Measurements from ENCODE around the gene NPDC1.
"Not testable (repeated sequence)": the region's sequence is repeated elsewhere in the genome, so short reads cannot be mapped to it uniquely, and the experiment has no call there.

Gene NPDC1

GRCh38 chr9:137074657-137075274 is 28.8 kb upstream of the NPDC1 start:
- DNase-seq = no peak

GRCh38 chr9:137073992-137074399 is 28.0 kb upstream of the NPDC1 start:
- no peak for DNase-seq

- DNase-seq = no peak
Measured at GRCh38 chr9:137071282-137071681, 25.3 kb upstream of the NPDC1 start.

- no peak for DNase-seq
Measured at GRCh38 chr9:137070906-137071275, 24.9 kb upstream of the NPDC1 start.

- DNase-seq = peak; percentile 49
Measured at GRCh38 chr9:137070201-137070905, 24.4 kb upstream of the NPDC1 start, which contains the start of gene SAPCD2. SAPCD2 (minus strand) TSS chr9:137070557; CDS start chr9:137070460, 97 bp downstream.

GRCh38 chr9:137069508-137070091 is 23.6 kb upstream of the NPDC1 start:
- no peak for DNase-seq

GRCh38 chr9:137068539-137069507 is 22.8 kb upstream of the NPDC1 start:
- DNase-seq = no peak

GRCh38 chr9:137067860-137068538 is 22.0 kb upstream of the NPDC1 start:
- no peak for DNase-seq

GRCh38 chr9:137066096-137066861 is 20.3 kb upstream of the NPDC1 start:
- no peak for DNase-seq

- no peak for DNase-seq
Measured at GRCh38 chr9:137065336-137065967, 19.5 kb upstream of the NPDC1 start.

- no peak for DNase-seq
Measured at GRCh38 chr9:137064880-137065164, 18.8 kb upstream of the NPDC1 start.

GRCh38 chr9:137064027-137064879 is 18.3 kb upstream of the NPDC1 start:
- no peak for DNase-seq

GRCh38 chr9:137063311-137064026 is 17.5 kb upstream of the NPDC1 start:
- DNase-seq = no peak

GRCh38 chr9:137062798-137063197 is 16.8 kb upstream of the NPDC1 start:
- not testable (repeated sequence) for DNase-seq

GRCh38 chr9:137062384-137062783 is 16.4 kb upstream of the NPDC1 start:
- no peak for DNase-seq

GRCh38 chr9:137058521-137059234 is 12.7 kb upstream of the NPDC1 start:
- no peak for DNase-seq

GRCh38 chr9:137057545-137057944 is 11.6 kb upstream of the NPDC1 start:
- DNase-seq = no peak

- no peak for DNase-seq
Measured at GRCh38 chr9:137056739-137057415, 10.9 kb upstream of the NPDC1 start.
